H1 (cell line): ENCODE data around the gene TCFL5. TPM values are rescaled to one million over a fixed set of nuclear protein-coding genes. Genes with fewer than 3 reads are reported as not detected.

Source experiments
- CTCF ChIA-PET: fragments of 300-600 bp; sonication (Branson Sonifier 250); formaldehyde crosslinking; loops from one replicate; lab custom pipeline; 2021; ENCODE audit not compliant: partially characterized antibody; lab: Charles Lee
- POLR2A ChIA-PET: fragments of 300-600 bp; sonication (Branson Sonifier 250); formaldehyde crosslinking; loops from one replicate; lab custom pipeline; 2021; ENCODE audit warnings: inconsistent platforms; ENCODE audit not compliant: partially characterized antibody; lab: Charles Lee
- DNase-seq, 2 experiments: peaks; one replicate each; pipeline versions ENCODE4 v3.0.0 to v3.0.0-alpha.2; 2010 to 2022; ENCODE audit warnings: low spot score in 2 of 2, low read depth in 1 of 2, mixed read lengths in 1 of 2
- FAIRE-seq: peaks from 2 replicates; lab custom pipeline; 2011; peaks lifted over from hg19 to GRCh38; lab: Jason Lieb, UNC
- H2AFZ ChIP-seq: 2 replicates; pipeline ENCODE4 v1.8.1; 2012; ENCODE audit warnings: low read length, inconsistent platforms
- H2AK5ac ChIP-seq: 2 replicates; pipeline ENCODE4 v1.6.1; 2013; ENCODE audit warnings: low read depth, low read length
- H2BK120ac ChIP-seq: replicated peaks from 2 replicates; pipeline ENCODE3; 2013; ENCODE audit warnings: low read depth, low read length, inconsistent platforms
- H2BK12ac ChIP-seq: 2 replicates; pipeline ENCODE4 v1.6.1; 2013; ENCODE audit warnings: low read depth, low read length
- H2BK15ac ChIP-seq: 2 replicates; pipeline ENCODE4 v1.6.1; 2013; ENCODE audit warnings: low read length
- H2BK20ac ChIP-seq: 2 replicates; pipeline ENCODE4 v1.6.1; 2013; ENCODE audit warnings: low read length
- H2BK5ac ChIP-seq: 2 replicates; pipeline ENCODE4 v1.6.1; 2013; ENCODE audit warnings: low read depth, low read length
- H3K14ac ChIP-seq: 2 replicates; pipeline ENCODE4 v1.6.1; 2013; ENCODE audit warnings: inconsistent platforms; ENCODE audit not compliant: insufficient read length
- H3K18ac ChIP-seq: 2 replicates; pipeline ENCODE4 v1.6.1; 2013; ENCODE audit warnings: low read length; ENCODE audit errors: extremely low read depth
- H3K23ac ChIP-seq: 2 replicates; pipeline ENCODE4 v1.6.1; 2013; ENCODE audit warnings: inconsistent platforms; ENCODE audit not compliant: insufficient read length
- H3K23me2 ChIP-seq: 2 replicates; pipeline ENCODE4 v1.6.1; 2013; ENCODE audit warnings: low read depth, low read length
- H3K27ac ChIP-seq: 2 replicates; pipeline ENCODE4 v1.6.1; 2011; ENCODE audit warnings: low read depth, low read length, inconsistent platforms
- H3K27me3 ChIP-seq, 4 experiments: replicated peaks in 1 of 4; 1 replicate in 1 of 4; 2 replicates in 3 of 4; pipeline versions ENCODE4 v1.6.1 to v1.8.1; 2011 to 2013; ENCODE audit warnings: low read length in 3 of 4, mild to moderate bottlenecking in 3 of 4, inconsistent platforms in 2 of 4, mixed read lengths in 2 of 4, moderate library complexity in 1 of 4; ENCODE audit not compliant: control insufficient read depth in 3 of 4, insufficient read depth in 3 of 4; ENCODE audit errors: extremely low read depth in 1 of 4
- H3K36me3 ChIP-seq, 4 experiments: 2 replicates each; pipeline versions ENCODE4 v1.6.1 to v1.8.1; 2011 to 2013; ENCODE audit warnings: mild to moderate bottlenecking in 4 of 4, low read length in 3 of 4, moderate library complexity in 2 of 4, control low read depth in 1 of 4, inconsistent platforms in 1 of 4; ENCODE audit not compliant: insufficient read depth in 4 of 4, control insufficient read depth in 2 of 4
- H3K4ac ChIP-seq: replicated peaks from 2 replicates; pipeline ENCODE3; 2013; ENCODE audit warnings: low read length, low read depth, mixed read lengths, inconsistent platforms; ENCODE audit not compliant: insufficient read length
- H3K4me1 ChIP-seq, 4 experiments: replicated peaks in 1 of 4; 1 replicate in 1 of 4; 2 replicates in 3 of 4; pipeline versions ENCODE4 v1.6.1 to v1.8.1; 2011 to 2013; ENCODE audit warnings: low read length in 3 of 4, inconsistent platforms in 2 of 4, mixed read lengths in 1 of 4; ENCODE audit not compliant: insufficient read depth in 4 of 4, control insufficient read depth in 3 of 4
- H3K4me2 ChIP-seq, 2 experiments: 2 replicates each; pipeline versions ENCODE4 v1.6.1 to v1.8.1; 2011 to 2013; ENCODE audit warnings: low read depth in 2 of 2, low read length in 2 of 2, control low read depth in 1 of 2, inconsistent platforms in 1 of 2, mild to moderate bottlenecking in 1 of 2; ENCODE audit not compliant: insufficient read depth in 1 of 2
- H3K4me3 ChIP-seq, 4 experiments: fragments of 200-600, 300-600 bp in 1 of 4; sonication (generic), shearing (Covaris generic), sonication (Bioruptor Twin) in 1 of 4; 2 replicates each; pipeline versions ENCODE4 v1.5.1 to v1.8.1; 2011 to 2016; ENCODE audit warnings: low read length in 4 of 4, low read depth in 3 of 4, control low read depth in 2 of 4, inconsistent platforms in 2 of 4, mild to moderate bottlenecking in 2 of 4, mixed read lengths in 1 of 4, moderate library complexity in 1 of 4; ENCODE audit not compliant: insufficient read depth in 2 of 4; ENCODE audit errors: extremely low read depth in 1 of 4
- H3K56ac ChIP-seq: replicated peaks from 2 replicates; pipeline ENCODE3; 2013; ENCODE audit warnings: low read depth, mild to moderate bottlenecking, mixed read lengths, low read length, inconsistent platforms; ENCODE audit not compliant: insufficient read length
- H3K79me1 ChIP-seq: 2 replicates; pipeline ENCODE4 v1.6.1; 2013; ENCODE audit warnings: low read depth, low read length, control low read depth
- H3K79me2 ChIP-seq, 2 experiments: 2 replicates each; pipeline versions ENCODE4 v1.6.1 to v1.8.1; 2012 to 2013; ENCODE audit warnings: low read length in 2 of 2, mild to moderate bottlenecking in 2 of 2, inconsistent platforms in 1 of 2; ENCODE audit not compliant: insufficient read depth in 2 of 2, control insufficient read depth in 1 of 2
- H3K9ac ChIP-seq, 4 experiments: replicated peaks in 1 of 4; 1 replicate in 1 of 4; 2 replicates in 3 of 4; pipeline versions ENCODE4 v1.6.1 to v1.8.1; 2011 to 2013; ENCODE audit warnings: low read depth in 3 of 4, low read length in 3 of 4, control low read depth in 2 of 4, mild to moderate bottlenecking in 2 of 4, moderate library complexity in 2 of 4, inconsistent platforms in 1 of 4; ENCODE audit errors: extremely low read depth in 1 of 4
- H3K9me3 ChIP-seq, 2 experiments: 2 replicates each; pipeline versions ENCODE4 v1.6.1 to v1.8.1; 2012 to 2013; ENCODE audit warnings: mild to moderate bottlenecking in 2 of 2, moderate library complexity in 2 of 2, control low read depth in 1 of 2, inconsistent platforms in 1 of 2, low read depth in 1 of 2, low read length in 1 of 2, mixed read lengths in 1 of 2; ENCODE audit not compliant: insufficient read depth in 2 of 2
- H4K20me1 ChIP-seq, 2 experiments: replicated peaks in 1 of 2; 2 replicates each; pipeline versions ENCODE3 to v1.8.1; 2011 to 2013; ENCODE audit warnings: inconsistent platforms in 2 of 2, low read length in 2 of 2, mild to moderate bottlenecking in 1 of 2; ENCODE audit not compliant: insufficient read depth in 2 of 2, control insufficient read depth in 1 of 2
- H4K5ac ChIP-seq: 2 replicates; pipeline ENCODE4 v1.6.1; 2013; ENCODE audit warnings: low read length, low read depth, mixed read lengths, inconsistent platforms; ENCODE audit not compliant: insufficient read length
- H4K8ac ChIP-seq: 2 replicates; pipeline ENCODE4 v1.8.0; 2013; ENCODE audit warnings: mild to moderate bottlenecking, moderate library complexity, low read length, inconsistent platforms; ENCODE audit not compliant: insufficient read depth; ENCODE audit errors: extremely low read depth
- H4K91ac ChIP-seq: replicated peaks from 2 replicates; pipeline ENCODE3; 2013; ENCODE audit warnings: low read length, mixed read lengths, inconsistent platforms; ENCODE audit not compliant: insufficient read length
- EZH2 ChIP-seq: fragments of 200-600 bp; sonication (generic); IDR thresholded peaks from 2 replicates; pipeline ENCODE4 v1.7.1; 2012; ENCODE audit warnings: low read depth, mild to moderate bottlenecking, moderate library complexity, low read length, inconsistent platforms; ENCODE audit not compliant: severe bottlenecking
- GABPA ChIP-seq: IDR thresholded peaks from 2 replicates; pipeline ENCODE4 v1.6.1; 2011; ENCODE audit warnings: mild to moderate bottlenecking, low read length, moderate library complexity, borderline replicate concordance; ENCODE audit not compliant: insufficient read depth
- POLR2A ChIP-seq, 2 experiments: IDR thresholded peaks; 1 replicate in 1 of 2; 2 replicates in 1 of 2; pipeline ENCODE4 v1.6.1; 2011; ENCODE audit warnings: low read depth in 2 of 2, low read length in 2 of 2, mild to moderate bottlenecking in 2 of 2; ENCODE audit errors: control extremely low read depth in 1 of 2
- SP1 ChIP-seq: IDR thresholded peaks from 2 replicates; pipeline ENCODE4 v1.6.1; 2011; ENCODE audit warnings: low read depth, low read length
- WGBS, 2 experiments: shearing (Covaris generic) in 1 of 2; methylation state at CpG; one replicate each; pipeline versions ENCODE4 v1.1.6 to v1.1.7; 2013 to 2015; ENCODE audit warnings: low lambda C conversion rate in 2 of 2, mixed read lengths in 2 of 2, inconsistent platforms in 1 of 2, low coverage in 1 of 2, missing lambda C conversion rate in 1 of 2; ENCODE audit not compliant: insufficient replicate concordance in 2 of 2, insufficient coverage in 1 of 2, insufficient read length in 1 of 2; ENCODE audit errors: extremely low coverage in 1 of 2, missing lambda C conversion rate in 1 of 2; 5-methylcytosine and 5-hydroxymethylcytosine counted together
- polyA plus RNA-seq, 7 experiments: library from polyadenylated mRNA; depleted of rRNA in 3 of 7; stranded (reverse) in 5 of 7; unstranded in 2 of 7; fragments of >200 nt in 5 of 7; fragments of 200-250 nt in 2 of 7; gene quantifications; 1 replicate in 5 of 7; 2 replicates in 1 of 7; 4 replicates in 1 of 7; pipeline versions ENCODE4 v1.2.1 to v1.2.3, GENCODE V29; 2011 to 2013; ENCODE audit warnings: missing spikeins in 2 of 7, mixed read lengths in 2 of 7
- total RNA-seq: library from RNA; stranded (reverse); fragmentation: NEBNext Ultra II Directional; extraction: Animal tissue kit (Norgen Biotek cat#: 25700); gene quantifications from 2 replicates; pipeline ENCODE4 v1.2.1, GENCODE V29; 2021

The TCFL5 gene
- total and polyA plus RNA-seq, 2 of the 8 experiments (the other 6 are each of a cell fraction or from before 2014, with no cell fraction given): 6.2 to 15.0 TPM

DNA sequence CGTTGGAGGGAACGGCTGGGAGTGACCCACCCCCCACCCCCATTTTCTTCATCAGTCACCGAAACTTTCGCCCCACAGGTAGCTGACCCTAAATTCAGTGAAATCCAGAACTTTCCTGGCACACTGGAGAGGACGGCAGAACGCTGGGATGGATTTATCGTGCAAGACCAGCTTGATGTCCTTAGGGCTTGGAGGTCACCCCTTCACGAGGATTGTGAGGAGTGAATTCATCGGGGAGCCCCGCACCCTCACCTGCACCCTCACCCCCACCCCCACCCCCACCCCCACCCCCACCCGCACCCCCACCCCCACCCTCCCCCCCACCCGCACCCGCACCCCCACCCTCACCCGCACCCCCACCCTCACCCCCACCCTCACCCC is 13.3 kb upstream of the TCFL5 start:
- Histone ChIP-seq H4K8ac (no peak overlapping the region), H2AK5ac (0 out of 2 replicates have a peak overlapping the region, but pooled peaks have one; percentile 26), H3K18ac (no peak overlapping the region), H4K91ac (no peak overlapping the region), H2BK15ac (no peak overlapping the region), H2BK12ac (peak overlapping the region; percentile 80; the same call in 1 of the 2 replicates), H3K9ac (no peak overlapping the region), H3K79me2 (no peaks in the 10 kb centered on the region), H3K14ac (no peak overlapping the region), H3K36me3 (no peaks in the 10 kb centered on the region), H3K4me2 (no peak overlapping the region), H3K9me3 (no peaks in the 10 kb centered on the region; a peak in 1 of 4 replicates), H3K23ac (no peak overlapping the region), H2BK20ac (no peak overlapping the region), H3K4ac (no peak overlapping the region), H3K56ac (no peak overlapping the region), H3K27me3 (no peaks in the 10 kb centered on the region), H3K79me1 (no peaks in the 10 kb centered on the region), H3K4me1 (peaks cover 0 to 3% (median 0%) of the 10 kb centered on the region in 4 experiments; a peak in 3 of 7 replicates), H3K23me2 (no peaks in the 10 kb centered on the region; the same call in 1 of the 2 replicates), H4K20me1 (peaks cover 0 to 2% of the 10 kb centered on the region in 2 experiments), H2BK120ac (no peak overlapping the region), H4K5ac (no peak overlapping the region), H3K4me3 (no peak overlapping the region), H2AFZ (no peak overlapping the region), H3K27ac (no peak overlapping the region), H2BK5ac (no peak overlapping the region)
- CTCF ChIA-PET: interaction anchor here (0.6 to 4.9 kb wide), 13 partner anchors 9 to 305 kb away, joined by 3 to 31 read pairs (median 4); no protein-coding TSS in a partner anchor
- 97% methylated on average over 3 of the region's 14 CpGs; no CpG with 5 or more reads in 1 of the 2 experiments for WGBS, 2 experiments
- DNase-seq (no peak), FAIRE-seq (no peak)
- POLR2A ChIA-PET: interaction anchor here (0.6 to 4.1 kb wide), 10 partner anchors 11 to 176 kb away, joined by 3 to 35 read pairs (median 6); partner anchors contain the start of genes DIDO1 and TCFL5
- TF ChIP-seq GABPA (no peak), EZH2 (no peak), SP1 (no peak), POLR2A (IDR thresholded peaks at IDR 0.05; ENCODE audit: control extremely low read depth in 1 of 2, low read depth in 2 of 2, low read length in 2 of 2) (no peak)
